CD4-positive, alpha-beta T cell treated with Interleukin-4 for 4 hours (primary cell): Measurements from ENCODE around the gene STAP2.
"Not testable (repeated sequence)": the region's sequence is repeated elsewhere in the genome, so short reads cannot be mapped to it uniquely, and the experiment has no call there.

Experiments
- DNase-seq: peaks from one replicate; pipeline ENCODE4 v3.0.0-alpha.2; 2020

STAP2 gene

DNA sequence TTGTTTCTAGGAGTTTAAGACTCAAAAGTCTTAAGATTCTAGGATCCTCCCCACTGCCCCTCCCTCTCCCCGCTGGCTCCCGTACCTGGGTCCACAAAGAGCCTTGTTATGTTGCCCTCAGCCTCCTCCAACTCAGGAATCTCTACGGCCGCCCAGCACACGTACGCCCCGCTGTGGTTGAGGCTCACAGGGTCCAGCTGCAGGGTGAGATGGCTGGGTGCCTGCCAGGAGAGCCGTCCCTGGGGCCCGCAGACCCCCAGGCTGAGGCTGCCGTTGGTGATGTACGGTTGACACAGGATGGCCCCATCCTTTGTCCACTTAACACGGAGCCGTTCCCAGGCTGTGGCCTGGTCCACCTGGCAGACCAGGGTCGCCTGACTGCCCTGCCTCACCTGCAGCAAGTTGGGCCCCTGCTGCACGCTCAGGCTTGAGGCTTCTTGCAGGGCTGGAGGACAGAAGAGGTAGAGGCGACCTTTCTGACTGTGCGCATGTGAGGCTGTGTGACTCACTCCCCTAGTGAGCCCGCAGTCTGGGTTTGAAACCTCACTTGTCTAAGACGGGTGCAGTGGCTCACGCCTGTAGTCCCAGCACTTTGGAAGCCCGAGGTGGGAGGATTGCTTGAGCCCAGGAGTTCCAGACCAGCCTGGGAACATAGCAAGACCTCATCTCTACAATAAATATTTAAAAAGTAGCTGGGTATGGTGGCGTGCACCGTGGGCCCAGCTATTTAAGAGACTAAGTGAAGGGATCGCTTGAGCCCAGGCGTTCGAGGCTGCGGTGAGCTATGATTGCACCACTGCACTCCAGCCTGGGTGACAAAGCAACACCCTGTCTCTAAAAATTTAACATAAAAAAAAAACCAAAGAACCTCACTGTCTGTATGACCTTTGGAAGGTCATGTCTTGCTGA lies 40.5 kb downstream of the STAP2 start:
- DNase-seq, result no peak

DNA sequence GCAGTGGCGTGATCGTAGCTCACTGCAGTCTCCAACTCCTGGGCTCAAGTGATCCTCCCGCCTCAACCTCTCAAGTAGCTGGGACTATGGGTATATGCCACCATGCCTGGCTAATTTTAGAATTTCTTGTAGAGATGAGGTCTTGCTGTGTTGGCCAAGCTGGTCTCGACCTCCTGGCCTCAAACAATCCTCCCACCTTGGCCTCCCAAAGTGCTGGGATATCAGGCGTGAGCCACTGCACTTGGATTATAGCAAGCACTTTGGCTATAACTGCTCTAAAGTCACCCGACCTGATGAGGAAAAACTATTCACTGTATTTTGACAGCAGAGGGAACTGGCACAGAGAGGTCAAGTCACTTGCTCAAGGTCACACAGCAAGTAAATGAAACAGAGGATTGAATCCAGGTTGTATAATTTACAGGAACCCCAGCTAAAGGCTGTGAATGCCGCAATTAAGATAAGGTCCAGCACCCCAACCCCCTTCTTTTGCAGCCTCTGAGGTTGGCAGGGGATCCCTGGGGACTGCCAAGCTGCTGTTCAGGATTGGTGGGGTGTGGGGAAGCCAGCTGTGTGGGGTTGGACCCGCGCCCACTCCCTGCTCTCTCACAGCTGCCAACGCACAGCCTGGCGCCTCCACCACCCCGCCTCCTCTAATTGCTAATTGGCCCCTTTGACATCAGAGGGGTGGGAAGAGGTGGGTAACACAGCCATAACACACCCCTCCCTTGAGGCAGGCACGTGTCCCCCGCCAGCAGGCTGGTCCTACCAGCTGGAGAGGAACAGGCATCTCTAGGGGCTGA lies 42.5 kb downstream of the STAP2 start:
- DNase-seq, result no peak

DNA sequence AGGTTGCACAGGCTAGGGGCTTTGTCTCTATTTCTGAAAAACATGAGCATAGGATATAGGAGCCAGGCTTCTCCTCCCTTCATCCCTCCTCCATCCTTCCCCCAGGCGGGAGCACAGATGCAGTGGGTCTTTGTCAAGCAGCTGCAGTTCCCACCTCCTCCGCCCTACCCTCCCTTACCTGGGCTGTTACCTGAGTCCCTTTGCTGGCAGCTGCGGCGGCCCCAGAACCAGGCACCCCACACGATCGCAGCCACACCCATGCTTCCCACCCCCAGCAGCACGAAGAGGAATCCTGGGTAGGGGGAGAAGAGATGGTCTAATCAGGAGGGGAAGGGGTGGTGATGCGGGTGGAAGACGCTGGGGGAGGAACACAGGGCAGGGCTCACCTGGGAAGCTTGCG lies 44.2 kb downstream of the STAP2 start:
- no peak for DNase-seq

DNA sequence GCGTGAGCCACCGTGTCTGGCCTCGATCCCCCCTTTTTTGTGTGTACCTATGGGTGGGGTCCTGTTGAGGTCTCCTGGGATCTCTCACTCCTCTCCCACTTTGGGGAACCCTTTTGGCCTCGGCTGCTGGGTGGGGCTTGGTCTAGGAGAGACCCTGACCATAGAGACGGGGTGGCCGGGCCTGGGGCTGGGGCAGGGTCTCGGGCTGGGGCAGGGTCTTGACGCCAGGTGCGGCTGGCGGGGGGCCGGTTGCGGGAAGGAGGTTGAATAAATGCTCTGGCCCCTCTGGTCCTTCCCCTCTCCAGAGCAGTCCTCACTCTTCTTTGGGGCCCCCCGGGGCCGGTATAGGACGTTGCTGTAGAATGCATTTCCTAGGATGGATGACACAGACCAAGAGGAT lies 46.1 kb downstream of the STAP2 start:
- DNase-seq, result no peak

GRCh38 chr19:4291184-4291732 lies 47.4 kb downstream of the STAP2 start:
- DNase-seq, result no peak

- no peak for DNase-seq
Observed at GRCh38 chr19:4288091-4288777, 50.4 kb downstream of the STAP2 start.

- not testable (repeated sequence) for DNase-seq
Observed at GRCh38 chr19:4286141-4286540, 52.5 kb downstream of the STAP2 start.

GRCh38 chr19:4284974-4285373 lies 53.7 kb downstream of the STAP2 start:
- no peak for DNase-seq

DNA sequence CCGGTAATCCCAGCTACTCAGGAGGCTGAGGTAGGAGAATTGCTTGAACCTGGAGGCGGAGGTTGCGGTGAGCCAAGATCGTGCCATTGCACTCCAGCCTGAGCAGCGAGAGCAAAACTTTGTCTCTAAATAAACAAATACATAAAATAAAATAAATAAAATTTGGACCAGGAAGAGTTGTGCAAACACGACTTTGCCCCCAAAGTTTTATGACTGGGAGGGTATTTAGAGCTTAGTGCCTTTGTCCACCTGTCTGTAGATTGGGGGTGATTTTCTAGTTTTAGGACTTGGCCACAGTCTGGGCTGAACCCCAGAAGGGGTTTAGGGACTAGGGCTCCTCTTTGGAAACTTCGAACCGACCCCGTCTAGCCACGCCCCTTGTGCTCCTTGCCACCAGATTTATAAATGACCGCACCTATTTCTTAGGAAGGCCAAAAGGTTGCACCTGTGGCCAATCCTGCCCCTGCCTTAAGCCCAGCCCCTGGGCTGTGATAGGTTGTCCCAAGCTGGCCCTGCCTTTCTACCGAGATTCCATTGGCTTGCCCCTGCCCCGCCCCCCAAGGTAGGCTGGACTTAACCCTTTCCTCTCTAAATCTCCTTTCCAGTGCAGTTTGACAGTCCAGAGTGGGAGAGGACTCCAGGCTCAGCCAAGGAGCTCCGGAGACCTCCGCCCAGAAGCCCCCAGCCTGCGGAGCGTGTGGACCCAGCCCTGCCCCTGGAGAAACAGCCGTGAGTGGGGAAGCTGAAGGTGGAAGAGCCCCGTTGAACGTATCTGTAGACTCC lies 54.3 kb downstream of the STAP2 start:
- DNase-seq, result no peak

- no peak for DNase-seq
Observed at GRCh38 chr19:4279530-4280422, 58.9 kb downstream of the STAP2 start.

DNA sequence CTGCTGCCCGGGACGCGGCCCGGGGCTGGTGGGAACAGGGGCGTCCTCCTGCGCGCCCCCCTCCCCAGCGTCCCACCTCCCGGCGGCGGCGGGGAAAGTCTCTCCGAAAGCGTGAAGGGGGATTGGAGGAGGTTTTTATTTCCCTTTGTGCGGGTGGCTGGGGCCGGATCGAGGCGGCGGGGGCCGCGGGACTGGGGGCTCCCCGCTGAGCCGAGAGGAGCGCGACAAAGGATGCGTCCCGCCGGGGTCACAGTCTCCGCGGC lies 59.4 kb downstream of the STAP2 start:
- DNase-seq, result no peak

GRCh38 chr19:4278419-4279266 lies 60.0 kb downstream of the STAP2 start, which contains the start of gene SHD:
SHD (plus strand) TSS chr19:4279266; CDS start chr19:4280064, 798 bp downstream.
- no peak for DNase-seq

- DNase-seq, result no peak
Observed at GRCh38 chr19:4278010-4278409, 60.6 kb downstream of the STAP2 start.

- DNase-seq, result no peak
Observed at GRCh38 chr19:4277191-4277696, 61.4 kb downstream of the STAP2 start.

GRCh38 chr19:4274321-4274686 lies 64.3 kb downstream of the STAP2 start:
- DNase-seq, result not testable (repeated sequence)
